GM12892 (cell line): ENCODE results near the gene PARD3.

Source experiments
- DNase-seq: peaks from one replicate; pipeline ENCODE4 v3.0.0; 2011; ENCODE audit not compliant: insufficient read length
- FAIRE-seq: peaks from 2 replicates; lab custom pipeline; 2011; peaks lifted over from hg19 to GRCh38; lab: Jason Lieb, UNC
- POLR2A ChIP-seq: IDR thresholded peaks from 2 replicates; pipeline ENCODE4 v1.6.1; 2011; ENCODE audit warnings: low read depth, low read length, control low read depth
- POLR2AphosphoS5 ChIP-seq: IDR thresholded peaks from 2 replicates; pipeline ENCODE4 v1.6.1; 2011; ENCODE audit warnings: low read depth, low read length, control low read depth
- TAF1 ChIP-seq: IDR thresholded peaks from 2 replicates; pipeline ENCODE4 v1.6.1; 2011; ENCODE audit warnings: low read depth, mild to moderate bottlenecking, control low read depth, low read length, borderline replicate concordance

Gene PARD3

DNA sequence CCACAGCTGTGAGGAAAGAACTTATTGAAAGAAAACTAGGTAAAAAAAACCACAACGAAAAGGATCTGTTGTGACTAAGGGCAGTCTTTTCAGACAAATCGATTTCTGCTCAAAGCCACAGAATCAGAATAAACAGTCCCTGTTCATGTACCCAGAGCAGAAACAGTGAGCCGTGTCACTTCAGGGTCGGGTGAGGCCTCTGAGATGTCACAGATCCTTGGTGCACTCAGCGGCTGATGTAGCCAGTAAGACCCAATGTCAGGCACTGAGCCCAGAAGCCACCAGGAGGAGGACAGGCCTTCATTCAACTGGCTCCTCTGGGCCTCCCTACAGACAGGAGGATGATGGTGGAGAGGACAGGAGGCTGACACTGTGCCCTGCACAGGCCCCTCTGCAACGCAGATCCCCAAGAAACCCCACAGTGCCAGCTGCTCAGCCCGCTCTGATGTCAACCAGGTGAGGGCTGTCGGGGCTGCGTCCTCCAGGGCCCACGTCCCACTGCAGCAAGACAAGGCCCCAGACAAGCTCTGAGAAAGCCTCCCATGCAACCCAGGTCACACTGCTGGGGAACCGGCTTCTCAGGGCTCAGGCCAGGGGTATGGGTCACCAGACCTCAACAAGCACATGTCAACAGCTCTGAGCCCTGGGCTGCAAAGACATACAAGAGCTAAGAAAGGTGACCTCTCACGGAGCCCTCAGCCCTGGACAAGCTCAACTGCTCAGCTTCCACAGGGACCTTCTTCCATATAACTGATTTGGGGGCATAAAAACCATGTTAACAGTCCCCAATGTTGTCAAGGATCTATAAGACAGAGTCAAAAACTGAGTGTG lies 190.6 kb downstream of the PARD3 start:
- FAIRE-seq (no peak), DNase-seq (no peak)
- TF ChIP-seq TAF1, result no peak
- no peak for TF ChIP-seq POLR2A
- TF ChIP-seq POLR2AphosphoS5, result no peak

DNA sequence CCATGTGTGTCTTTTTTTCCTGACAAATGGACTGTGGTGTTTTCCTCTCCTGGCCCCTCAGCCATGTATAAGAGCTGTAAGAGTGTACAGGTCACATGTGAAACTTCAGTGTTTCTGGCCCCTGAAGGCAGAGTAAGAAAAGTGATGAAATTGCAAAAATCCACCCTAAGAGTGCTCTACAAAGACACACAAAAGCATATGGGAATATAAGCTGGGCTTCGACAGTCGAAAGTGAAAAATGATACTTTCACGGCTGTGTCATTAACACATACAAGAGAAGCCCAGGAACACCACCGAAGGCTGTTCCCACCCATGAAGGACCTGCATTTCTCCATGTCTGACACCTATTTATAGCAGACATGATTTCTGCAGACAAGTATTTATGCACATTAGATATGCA lies 192.2 kb downstream of the PARD3 start:
- TF ChIP-seq TAF1 (no peak), POLR2AphosphoS5 (no peak), POLR2A (no peak)
- FAIRE-seq, result no peak
- DNase-seq, result no peak

DNA sequence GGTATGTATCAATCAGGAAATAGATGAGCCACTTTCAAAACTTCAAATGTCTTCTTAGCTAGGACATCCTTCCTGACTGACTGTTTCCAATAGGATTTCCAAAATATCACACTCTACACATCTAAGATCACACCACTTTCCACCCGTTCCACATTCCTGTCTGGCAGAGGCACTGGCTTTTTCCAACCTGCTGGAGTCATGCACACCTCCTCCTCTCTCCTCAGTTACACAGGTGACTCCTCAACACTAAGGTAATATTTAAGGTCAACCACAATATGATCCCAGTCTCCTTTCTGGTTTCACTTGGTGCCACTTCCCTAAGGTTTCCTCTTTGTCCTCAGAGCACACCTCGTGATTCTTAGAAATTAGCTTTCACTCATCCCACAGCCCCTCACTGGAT lies 196.5 kb downstream of the PARD3 start:
- no peak for TF ChIP-seq POLR2A
- no peak for TF ChIP-seq POLR2AphosphoS5
- no peak for TF ChIP-seq TAF1
- FAIRE-seq (no peak), DNase-seq (no peak)

DNA sequence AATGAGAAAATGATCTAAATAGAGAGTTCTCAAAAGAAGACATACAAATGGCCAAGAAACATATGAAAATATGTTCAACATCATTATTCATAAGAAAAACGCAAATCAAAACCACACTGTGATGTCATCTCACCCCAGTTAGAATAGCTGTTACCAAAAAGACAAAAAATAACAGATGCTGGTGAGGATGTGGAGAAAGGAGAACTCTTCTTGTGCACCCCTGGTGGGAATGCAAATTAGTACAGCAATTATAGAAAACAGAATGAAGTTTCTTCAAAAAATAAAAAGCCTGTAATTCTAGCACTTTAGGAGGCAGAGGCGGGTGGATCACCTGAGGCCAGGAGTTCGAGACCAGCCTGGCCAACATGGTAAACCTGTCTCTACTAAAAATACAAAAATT lies 199.3 kb downstream of the PARD3 start:
- TF ChIP-seq POLR2AphosphoS5, result no peak
- no peak for TF ChIP-seq TAF1
- TF ChIP-seq POLR2A, result no peak
- DNase-seq, result no peak
- no peak for FAIRE-seq

DNA sequence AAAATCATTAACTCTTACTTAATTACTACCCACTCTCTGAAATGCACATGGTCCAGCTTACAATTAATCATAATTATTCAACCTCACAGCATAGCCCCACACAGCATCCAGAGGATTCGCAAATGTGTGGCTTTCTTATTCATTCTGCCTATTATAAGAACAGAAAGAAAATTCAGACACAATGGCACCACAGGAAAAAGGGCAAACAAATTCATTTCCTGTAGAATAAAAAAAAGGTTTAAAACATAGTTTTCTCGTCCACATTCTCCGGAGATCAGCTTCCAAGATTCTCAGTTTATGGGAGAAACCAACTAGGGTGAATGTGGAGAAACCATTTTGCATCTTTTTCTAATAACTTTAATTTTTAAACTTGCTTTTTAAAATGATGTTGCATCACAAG lies 201.6 kb downstream of the PARD3 start:
- FAIRE-seq (no peak), DNase-seq (no peak)
- no peak for TF ChIP-seq POLR2AphosphoS5
- TF ChIP-seq POLR2A, result no peak
- no peak for TF ChIP-seq TAF1

DNA sequence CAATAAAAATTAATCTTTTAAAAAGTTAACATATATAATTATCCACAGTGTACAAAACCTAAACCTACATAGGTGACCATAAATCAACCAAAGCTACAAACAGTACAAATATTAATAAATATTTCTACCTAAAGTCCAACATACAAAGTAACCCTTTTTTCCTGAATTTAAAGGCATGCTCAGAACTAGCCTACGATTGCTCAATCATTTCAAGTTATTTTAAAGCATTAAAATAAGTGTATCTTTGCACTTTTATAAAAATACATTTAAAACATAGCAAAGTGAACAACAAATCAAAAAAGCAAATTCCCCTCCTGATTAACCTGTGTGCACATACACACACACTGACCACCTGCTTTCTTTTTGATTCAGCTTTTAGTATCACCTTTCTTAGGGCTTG lies 202.2 kb downstream of the PARD3 start:
- no peak for TF ChIP-seq TAF1
- TF ChIP-seq POLR2AphosphoS5, result no peak
- TF ChIP-seq POLR2A, result no peak
- DNase-seq (no peak), FAIRE-seq (no peak)

DNA sequence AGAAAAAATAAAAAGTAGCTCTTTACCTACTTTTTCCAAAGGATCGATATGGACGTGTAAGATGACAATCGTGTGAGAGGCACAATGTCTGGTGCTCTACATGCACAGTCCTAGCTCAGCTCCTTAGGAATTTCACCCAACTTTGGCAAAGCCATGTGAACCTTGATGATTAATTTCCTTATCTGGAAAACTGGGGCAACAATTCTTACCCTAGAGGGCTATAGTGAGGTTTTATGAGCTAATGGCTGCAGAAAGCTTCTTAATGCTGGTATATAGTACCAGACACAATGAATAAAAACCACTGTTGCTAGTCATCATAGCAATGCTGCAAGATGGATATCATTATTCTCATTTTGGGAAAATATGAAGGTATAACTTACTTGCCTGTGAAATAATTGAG lies 202.7 kb downstream of the PARD3 start:
- no peak for FAIRE-seq
- TF ChIP-seq POLR2A, result no peak
- TF ChIP-seq TAF1, result no peak
- no peak for TF ChIP-seq POLR2AphosphoS5
- DNase-seq, result no peak

DNA sequence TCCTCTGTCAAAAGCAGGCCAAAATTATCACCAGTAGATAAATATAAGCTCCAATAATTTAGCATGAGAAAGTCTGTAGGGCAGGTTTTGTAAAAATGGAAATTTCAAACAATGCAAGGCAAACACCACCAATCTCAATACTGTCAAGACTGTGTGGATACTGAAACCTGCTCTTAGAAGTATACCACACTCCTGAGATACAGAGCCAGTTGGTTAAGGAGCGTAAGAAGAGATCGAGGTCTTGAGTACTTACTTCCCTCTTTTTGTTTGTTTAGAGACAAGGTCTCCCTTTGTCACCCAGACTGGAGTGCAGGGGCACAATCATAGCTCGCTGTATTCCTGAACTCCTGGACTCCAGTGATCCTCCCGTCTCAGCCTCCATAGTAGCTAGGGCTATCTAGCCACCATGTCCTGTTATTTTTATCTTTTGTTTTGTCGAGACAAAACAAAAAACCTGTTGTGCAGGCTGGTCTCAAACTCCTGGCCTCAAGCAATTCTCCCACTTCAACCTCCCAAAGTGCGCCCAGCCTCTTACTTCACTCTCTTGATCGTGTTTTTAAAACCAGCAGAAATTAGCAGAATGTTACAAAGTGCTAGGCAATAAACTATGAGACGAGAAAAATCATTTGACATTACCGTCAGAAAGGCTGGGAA lies 205.7 kb downstream of the PARD3 start:
- no peak for DNase-seq
- FAIRE-seq, result no peak
- TF ChIP-seq POLR2A (no peak), TAF1 (no peak)

DNA sequence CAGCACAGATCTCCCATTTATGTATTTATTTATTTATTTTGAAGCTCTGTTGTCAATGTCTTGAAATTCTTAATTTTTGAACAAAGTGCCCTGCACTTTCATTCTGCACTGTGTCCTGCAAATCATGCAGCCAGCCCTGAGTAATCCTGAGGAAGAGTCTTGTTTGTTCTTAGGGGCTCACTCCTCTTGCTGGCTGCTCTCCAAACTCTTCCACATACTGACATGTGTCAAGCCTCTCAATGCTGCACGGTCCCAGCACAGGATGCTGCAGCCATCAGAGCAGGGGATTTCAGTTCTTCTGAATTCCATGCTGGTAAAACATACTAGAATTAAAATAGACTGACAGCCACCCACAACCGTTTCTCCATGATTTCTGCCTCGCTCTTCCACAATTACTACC lies 207.2 kb downstream of the PARD3 start:
- no peak for FAIRE-seq
- no peak for TF ChIP-seq TAF1
- TF ChIP-seq POLR2AphosphoS5, result no peak
- no peak for TF ChIP-seq POLR2A
- no peak for DNase-seq

DNA sequence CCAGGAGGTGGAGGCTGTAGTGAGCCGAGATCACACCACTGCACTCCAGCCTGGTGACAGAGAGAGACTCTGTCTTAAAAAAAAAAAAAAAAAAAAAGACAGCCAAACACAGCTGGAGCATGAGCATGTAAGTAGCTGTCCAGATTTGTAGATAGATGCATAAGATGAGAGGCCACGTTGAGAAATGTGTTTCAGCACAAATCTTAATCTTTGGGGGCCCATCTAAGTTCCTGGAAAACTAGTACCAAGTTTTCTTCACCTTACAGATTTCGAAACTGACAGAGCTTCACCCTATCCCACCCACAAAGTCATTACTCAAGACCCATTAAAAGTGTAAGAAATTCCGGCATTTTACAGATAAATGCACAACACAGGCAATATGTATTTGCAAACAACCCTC lies 208.2 kb downstream of the PARD3 start:
- DNase-seq (no peak), FAIRE-seq (no peak)

DNA sequence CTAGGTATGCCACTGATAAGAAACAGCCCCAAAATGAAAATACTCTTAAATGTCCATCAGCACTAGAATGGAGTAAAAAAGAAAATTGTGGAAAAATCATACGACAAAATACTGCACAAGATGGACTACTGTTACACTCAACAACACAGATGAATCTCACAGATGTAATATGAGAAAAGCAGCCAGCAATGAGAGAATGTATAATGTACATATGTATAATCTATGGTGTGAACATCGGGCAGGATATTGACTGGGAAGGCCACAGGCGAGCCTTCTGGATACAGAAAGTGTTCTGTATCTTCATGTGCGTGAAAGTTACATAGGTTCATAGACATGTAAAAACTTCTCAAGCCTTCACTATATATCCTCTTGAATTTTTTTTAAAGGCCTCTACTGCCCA lies 212.6 kb downstream of the PARD3 start:
- TF ChIP-seq POLR2AphosphoS5 (no peak), POLR2A (no peak), TAF1 (no peak)
- DNase-seq, result no peak
- FAIRE-seq, result no peak

More for the DNA sequence above, 208.2 kb downstream of the PARD3 start:
- TF ChIP-seq POLR2AphosphoS5, result no peak
- no peak for TF ChIP-seq POLR2A
- no peak for TF ChIP-seq TAF1

DNA sequence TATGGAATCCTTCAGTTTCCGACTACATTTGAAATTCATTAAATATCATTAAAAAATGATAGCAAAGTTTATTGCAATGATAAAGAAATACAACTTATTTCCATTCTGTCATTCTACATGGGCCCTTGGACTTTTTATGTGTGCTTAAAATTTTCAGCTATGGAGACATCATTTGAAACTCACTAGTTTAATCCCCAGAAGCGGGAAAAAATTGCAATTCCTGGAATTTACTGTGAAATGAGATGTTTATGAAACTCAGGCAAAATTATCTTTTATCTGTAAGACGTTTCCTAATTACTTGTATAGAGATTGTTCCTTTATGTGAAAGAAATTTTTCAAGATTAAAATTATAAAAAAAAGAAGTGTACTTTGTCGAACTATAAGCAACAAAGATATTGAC lies 213.4 kb downstream of the PARD3 start:
- FAIRE-seq, result no peak
- DNase-seq, result no peak
- TF ChIP-seq POLR2AphosphoS5 (no peak), TAF1 (no peak), POLR2A (no peak)
